HG03432 (cell line): ENCODE results near the gene TMEM108.
A peak's percentile ranks its signal among the peaks of the same experiment; 100 is the strongest.
"Not testable (repeated sequence)": the region's sequence is repeated elsewhere in the genome, so short reads cannot be mapped to it uniquely, and the experiment has no call there.

Experiments used
- ATAC-seq: cut with Tn5 transposase; IDR thresholded peaks from one replicate; pipeline ENCODE4 v1.9.1; 2021; ENCODE audit warnings: mild to moderate bottlenecking, moderate library complexity; ENCODE audit not compliant: unreplicated experiment

The TMEM108 gene

GRCh38 chr3:133038089-133038730, at the start of gene TMEM108:
TMEM108 (plus strand) TSS chr3:133038391.
- no peak for ATAC-seq

GRCh38 chr3:132995971-132996370, 42.2 kb upstream of the TMEM108 start:
- no peak for ATAC-seq

- no peak for ATAC-seq
Observed at GRCh38 chr3:132997404-132998185, 40.6 kb upstream of the TMEM108 start.

GRCh38 chr3:133005032-133005431, 33.2 kb upstream of the TMEM108 start:
- not testable (repeated sequence) for ATAC-seq

- no peak for ATAC-seq
Observed at GRCh38 chr3:133007601-133008000, 30.6 kb upstream of the TMEM108 start.

- no peak for ATAC-seq
Observed at GRCh38 chr3:133014325-133014724, 23.9 kb upstream of the TMEM108 start.

GRCh38 chr3:133015573-133015972, 22.6 kb upstream of the TMEM108 start:
- ATAC-seq = not testable (repeated sequence)

- ATAC-seq = no peak
Observed at GRCh38 chr3:133016838-133017309, 21.3 kb upstream of the TMEM108 start.

GRCh38 chr3:133018921-133019320, 19.3 kb upstream of the TMEM108 start:
- ATAC-seq = no peak

GRCh38 chr3:133021206-133021605, 17.0 kb upstream of the TMEM108 start:
- ATAC-seq = no peak

GRCh38 chr3:133023362-133023761, 14.8 kb upstream of the TMEM108 start:
- ATAC-seq = no peak

- no peak for ATAC-seq
Observed at GRCh38 chr3:133025546-133025945, 12.6 kb upstream of the TMEM108 start.

GRCh38 chr3:133032301-133032700, 5.9 kb upstream of the TMEM108 start:
- ATAC-seq = no peak

GRCh38 chr3:133037436-133037835, 755 bp upstream of the TMEM108 start:
- no peak for ATAC-seq

- ATAC-seq = no peak
Observed at GRCh38 chr3:133038731-133039375, 662 bp downstream of the TMEM108 start.

- peak; percentile 59 for ATAC-seq
Observed at GRCh38 chr3:133040696-133041523, 2.7 kb downstream of the TMEM108 start.

GRCh38 chr3:133041524-133041829, 3.3 kb downstream of the TMEM108 start:
- ATAC-seq = peak; percentile 5

- no peak for ATAC-seq
Observed at GRCh38 chr3:133042778-133043177, 4.6 kb downstream of the TMEM108 start.

- no peak for ATAC-seq
Observed at GRCh38 chr3:133047980-133048379, 9.8 kb downstream of the TMEM108 start.

- ATAC-seq = no peak
Observed at GRCh38 chr3:133049491-133049890, 11.3 kb downstream of the TMEM108 start.

GRCh38 chr3:133050891-133051290, 12.7 kb downstream of the TMEM108 start:
- ATAC-seq = no peak
